HEK293 (cell line): ENCODE results near the gene NLGN1.

Source experiments
- OSR2 ChIP-seq: fragments of 450-650 bp; formaldehyde crosslinking; IDR thresholded peaks from 2 replicates; pipeline ENCODE4 v1.5.1; 2016; ENCODE audit warnings: missing biosample characterization, missing genetic modification characterization
- ZBTB7A ChIP-seq: fragments of 450-650 bp; formaldehyde crosslinking; IDR thresholded peaks from 2 replicates; pipeline ENCODE4 v1.5.1; 2016; ENCODE audit warnings: low read depth, missing biosample characterization, missing genetic modification characterization
- ZNF132 ChIP-seq: fragments of 450-650 bp; formaldehyde crosslinking; IDR thresholded peaks from 2 replicates; pipeline ENCODE4 v1.5.1; 2017; ENCODE audit warnings: missing biosample characterization, missing genetic modification characterization, borderline replicate concordance
- ZNF19 ChIP-seq: fragments of 450-650 bp; formaldehyde crosslinking; IDR thresholded peaks from 2 replicates; pipeline ENCODE4; 2016; ENCODE audit warnings: missing biosample characterization, missing genetic modification characterization, low read depth
- ZNF223 ChIP-seq: fragments of 450-650 bp; formaldehyde crosslinking; IDR thresholded peaks from 2 replicates; pipeline ENCODE4 v1.5.1; 2016; ENCODE audit warnings: missing biosample characterization, missing genetic modification characterization
- ZNF23 ChIP-seq: fragments of 450-650 bp; formaldehyde crosslinking; IDR thresholded peaks from 2 replicates; pipeline ENCODE4 v1.5.1; 2016; ENCODE audit warnings: missing biosample characterization, missing genetic modification characterization, borderline replicate concordance
- TF ChIP-seq, protein P1 (sequence below): fragments of 450-650 bp; formaldehyde crosslinking; IDR thresholded peaks from 2 replicates; pipeline ENCODE4 v1.5.1; 2016; ENCODE audit warnings: missing biosample characterization, missing genetic modification characterization
- TF ChIP-seq, protein P2 (sequence below): fragments of 450-650 bp; formaldehyde crosslinking; IDR thresholded peaks from 2 replicates; pipeline ENCODE4 v1.5.1; 2016; ENCODE audit warnings: missing biosample characterization, missing genetic modification characterization, borderline replicate concordance
- TF ChIP-seq, protein P3 (sequence below): fragments of 450-650 bp; formaldehyde crosslinking; IDR thresholded peaks from 2 replicates; pipeline ENCODE4 v1.5.1; 2016; ENCODE audit warnings: missing biosample characterization, missing genetic modification characterization
- TF ChIP-seq, protein P4 (sequence below): sonication (generic); formaldehyde crosslinking; IDR thresholded peaks from 2 replicates; pipeline ENCODE4 v1.8.1; 2022; ENCODE audit warnings: mild to moderate bottlenecking, moderate library complexity, missing genetic modification reagents

DNA sequence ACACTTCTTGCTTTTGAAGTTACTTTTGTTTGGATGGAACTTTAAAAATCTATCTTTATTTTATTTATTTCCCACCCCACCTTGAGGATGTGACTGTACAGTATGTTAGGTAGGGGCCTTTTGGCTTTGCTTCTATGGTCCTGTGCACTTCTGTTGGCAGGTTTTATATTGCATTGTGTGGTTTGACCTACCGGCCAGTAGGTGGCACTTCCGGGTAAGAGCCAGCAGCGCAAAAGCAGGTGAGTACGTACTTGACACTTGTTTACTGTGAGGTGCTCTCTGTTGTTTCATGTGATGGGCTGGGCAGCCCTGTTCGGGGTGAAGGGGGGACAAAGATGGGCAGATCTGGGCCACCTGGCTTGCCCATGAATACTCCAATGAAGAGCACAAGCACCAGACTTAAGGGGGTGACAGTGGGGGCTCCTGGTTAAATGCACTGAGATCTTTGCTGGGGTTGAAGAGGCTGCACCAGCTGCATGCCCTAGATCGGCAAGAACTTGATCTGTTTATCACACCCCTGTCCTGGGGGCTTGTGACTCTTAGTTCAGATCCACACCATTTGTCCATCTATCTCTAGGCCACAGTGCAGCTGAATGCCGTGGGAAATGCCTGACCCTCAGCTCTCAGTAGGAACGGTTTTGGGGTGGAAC, 131.6 kb downstream of the NLGN1 start:
- TF ChIP-seq ZBTB7A (tag by site-specific recombination) = no peak
- no peak for TF ChIP-seq ZNF223 (tag by site-specific recombination)
- no peak for TF ChIP-seq ZNF132 (tag by site-specific recombination)
- TF ChIP-seq, protein P1, sequence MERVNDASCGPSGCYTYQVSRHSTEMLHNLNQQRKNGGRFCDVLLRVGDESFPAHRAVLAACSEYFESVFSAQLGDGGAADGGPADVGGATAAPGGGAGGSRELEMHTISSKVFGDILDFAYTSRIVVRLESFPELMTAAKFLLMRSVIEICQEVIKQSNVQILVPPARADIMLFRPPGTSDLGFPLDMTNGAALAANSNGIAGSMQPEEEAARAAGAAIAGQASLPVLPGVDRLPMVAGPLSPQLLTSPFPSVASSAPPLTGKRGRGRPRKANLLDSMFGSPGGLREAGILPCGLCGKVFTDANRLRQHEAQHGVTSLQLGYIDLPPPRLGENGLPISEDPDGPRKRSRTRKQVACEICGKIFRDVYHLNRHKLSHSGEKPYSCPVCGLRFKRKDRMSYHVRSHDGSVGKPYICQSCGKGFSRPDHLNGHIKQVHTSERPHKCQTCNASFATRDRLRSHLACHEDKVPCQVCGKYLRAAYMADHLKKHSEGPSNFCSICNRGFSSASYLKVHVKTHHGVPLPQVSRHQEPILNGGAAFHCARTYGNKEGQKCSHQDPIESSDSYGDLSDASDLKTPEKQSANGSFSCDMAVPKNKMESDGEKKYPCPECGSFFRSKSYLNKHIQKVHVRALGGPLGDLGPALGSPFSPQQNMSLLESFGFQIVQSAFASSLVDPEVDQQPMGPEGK (tag by site-specific recombination) = no peak
- TF ChIP-seq, protein P2, sequence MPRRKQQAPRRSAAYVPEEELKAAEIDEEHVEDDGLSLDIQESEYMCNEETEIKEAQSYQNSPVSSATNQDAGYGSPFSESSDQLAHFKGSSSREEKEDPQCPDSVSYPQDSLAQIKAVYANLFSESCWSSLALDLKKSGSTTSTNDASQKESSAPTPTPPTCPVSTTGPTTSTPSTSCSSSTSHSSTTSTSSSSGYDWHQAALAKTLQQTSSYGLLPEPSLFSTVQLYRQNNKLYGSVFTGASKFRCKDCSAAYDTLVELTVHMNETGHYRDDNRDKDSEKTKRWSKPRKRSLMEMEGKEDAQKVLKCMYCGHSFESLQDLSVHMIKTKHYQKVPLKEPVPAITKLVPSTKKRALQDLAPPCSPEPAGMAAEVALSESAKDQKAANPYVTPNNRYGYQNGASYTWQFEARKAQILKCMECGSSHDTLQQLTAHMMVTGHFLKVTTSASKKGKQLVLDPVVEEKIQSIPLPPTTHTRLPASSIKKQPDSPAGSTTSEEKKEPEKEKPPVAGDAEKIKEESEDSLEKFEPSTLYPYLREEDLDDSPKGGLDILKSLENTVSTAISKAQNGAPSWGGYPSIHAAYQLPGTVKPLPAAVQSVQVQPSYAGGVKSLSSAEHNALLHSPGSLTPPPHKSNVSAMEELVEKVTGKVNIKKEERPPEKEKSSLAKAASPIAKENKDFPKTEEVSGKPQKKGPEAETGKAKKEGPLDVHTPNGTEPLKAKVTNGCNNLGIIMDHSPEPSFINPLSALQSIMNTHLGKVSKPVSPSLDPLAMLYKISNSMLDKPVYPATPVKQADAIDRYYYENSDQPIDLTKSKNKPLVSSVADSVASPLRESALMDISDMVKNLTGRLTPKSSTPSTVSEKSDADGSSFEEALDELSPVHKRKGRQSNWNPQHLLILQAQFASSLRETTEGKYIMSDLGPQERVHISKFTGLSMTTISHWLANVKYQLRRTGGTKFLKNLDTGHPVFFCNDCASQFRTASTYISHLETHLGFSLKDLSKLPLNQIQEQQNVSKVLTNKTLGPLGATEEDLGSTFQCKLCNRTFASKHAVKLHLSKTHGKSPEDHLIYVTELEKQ (tag by site-specific recombination) = no peak
- TF ChIP-seq ZNF19 = no peak
- TF ChIP-seq, protein P3, sequence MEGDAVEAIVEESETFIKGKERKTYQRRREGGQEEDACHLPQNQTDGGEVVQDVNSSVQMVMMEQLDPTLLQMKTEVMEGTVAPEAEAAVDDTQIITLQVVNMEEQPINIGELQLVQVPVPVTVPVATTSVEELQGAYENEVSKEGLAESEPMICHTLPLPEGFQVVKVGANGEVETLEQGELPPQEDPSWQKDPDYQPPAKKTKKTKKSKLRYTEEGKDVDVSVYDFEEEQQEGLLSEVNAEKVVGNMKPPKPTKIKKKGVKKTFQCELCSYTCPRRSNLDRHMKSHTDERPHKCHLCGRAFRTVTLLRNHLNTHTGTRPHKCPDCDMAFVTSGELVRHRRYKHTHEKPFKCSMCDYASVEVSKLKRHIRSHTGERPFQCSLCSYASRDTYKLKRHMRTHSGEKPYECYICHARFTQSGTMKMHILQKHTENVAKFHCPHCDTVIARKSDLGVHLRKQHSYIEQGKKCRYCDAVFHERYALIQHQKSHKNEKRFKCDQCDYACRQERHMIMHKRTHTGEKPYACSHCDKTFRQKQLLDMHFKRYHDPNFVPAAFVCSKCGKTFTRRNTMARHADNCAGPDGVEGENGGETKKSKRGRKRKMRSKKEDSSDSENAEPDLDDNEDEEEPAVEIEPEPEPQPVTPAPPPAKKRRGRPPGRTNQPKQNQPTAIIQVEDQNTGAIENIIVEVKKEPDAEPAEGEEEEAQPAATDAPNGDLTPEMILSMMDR (tag by site-specific recombination) = no peak
- TF ChIP-seq, protein P4, sequence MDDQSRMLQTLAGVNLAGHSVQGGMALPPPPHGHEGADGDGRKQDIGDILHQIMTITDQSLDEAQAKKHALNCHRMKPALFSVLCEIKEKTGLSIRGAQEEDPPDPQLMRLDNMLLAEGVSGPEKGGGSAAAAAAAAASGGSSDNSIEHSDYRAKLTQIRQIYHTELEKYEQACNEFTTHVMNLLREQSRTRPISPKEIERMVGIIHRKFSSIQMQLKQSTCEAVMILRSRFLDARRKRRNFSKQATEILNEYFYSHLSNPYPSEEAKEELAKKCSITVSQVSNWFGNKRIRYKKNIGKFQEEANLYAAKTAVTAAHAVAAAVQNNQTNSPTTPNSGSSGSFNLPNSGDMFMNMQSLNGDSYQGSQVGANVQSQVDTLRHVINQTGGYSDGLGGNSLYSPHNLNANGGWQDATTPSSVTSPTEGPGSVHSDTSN (CRISPR knock-in tag) = no peak
- no peak for TF ChIP-seq ZNF23 (tag by site-specific recombination)
- no peak for TF ChIP-seq OSR2 (tag by site-specific recombination)
